ENCODE results near the gene FAM187B. TPM values are rescaled to one million over a fixed set of nuclear protein-coding genes. Genes with fewer than 3 reads are reported as not detected.
A peak's percentile ranks its signal among the peaks of the same experiment; 100 is the strongest.

The FAM187B gene
- not detected in 2 replicates for total RNA-seq

DNA sequence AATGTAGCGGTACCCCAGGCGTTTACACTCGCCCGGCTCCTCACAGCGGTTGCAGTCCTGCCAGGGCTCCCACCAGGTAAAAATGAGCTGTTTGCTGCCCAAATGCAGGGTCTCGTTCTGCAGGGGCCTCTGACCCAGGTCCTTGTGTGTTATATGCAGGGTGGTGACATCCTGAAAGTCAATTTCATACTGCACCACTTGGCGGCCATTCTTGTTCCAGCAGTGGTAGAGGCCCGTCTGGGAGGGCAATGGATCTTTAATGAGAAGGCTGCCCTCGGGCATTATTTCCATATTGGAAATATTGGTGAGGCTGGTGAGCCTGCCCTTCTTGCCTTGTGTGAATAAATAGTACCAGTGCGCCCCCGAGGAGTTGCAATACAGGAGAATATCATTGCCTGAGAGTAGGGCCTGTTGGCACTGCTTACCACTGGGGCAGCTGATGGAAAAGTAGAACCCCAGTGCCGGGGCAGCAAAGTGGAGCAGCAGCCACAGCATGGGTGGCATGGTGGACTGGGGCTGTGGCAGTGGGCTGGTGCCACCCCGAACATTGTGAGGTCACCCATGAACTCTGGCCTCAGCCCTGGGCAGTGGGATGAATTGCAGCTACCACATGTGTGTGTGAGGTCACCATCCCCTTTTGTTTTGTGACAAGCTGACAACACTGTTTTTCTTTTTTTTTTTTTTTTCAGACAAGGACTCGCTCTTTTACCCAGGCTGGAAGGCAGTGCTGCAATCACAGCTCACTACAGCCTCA is at the start of gene FAM187B:
FAM187B (minus strand) TSS at position 563 of the 754 bp plus-strand sequence; CDS start at position 504, 59 bp downstream.
- DNase-seq (ENCODE audit: extremely low read depth, low read depth, low spot score), result no peak

DNA sequence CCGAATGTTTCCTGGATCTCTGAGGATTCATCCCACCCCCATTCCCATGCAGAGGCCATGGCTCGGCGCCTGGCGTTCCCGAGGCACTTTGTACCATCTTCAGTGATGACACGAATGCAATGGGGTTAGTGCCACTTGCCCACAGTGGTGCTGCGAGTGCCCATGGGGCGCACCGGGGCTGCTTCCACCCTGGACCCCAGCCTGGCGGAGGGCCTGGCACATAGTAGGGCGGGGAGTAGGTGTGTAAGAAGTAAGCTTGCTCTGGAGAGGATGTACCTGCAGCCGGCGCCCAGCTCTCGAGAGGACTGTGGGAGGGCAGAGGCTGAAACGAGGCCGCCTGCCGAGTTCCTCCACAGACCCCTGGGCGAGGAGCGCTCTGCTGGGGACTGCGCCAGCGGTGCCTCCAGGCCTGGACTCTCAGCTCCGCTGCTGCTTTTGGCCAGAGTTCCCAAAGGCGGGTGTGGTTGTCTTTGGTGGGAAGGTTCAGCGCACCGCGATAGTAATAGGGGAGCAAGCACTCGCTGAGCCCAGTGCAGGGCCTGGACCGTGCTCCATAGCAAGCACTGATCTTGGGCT is 48.3 kb upstream of the FAM187B start:
- DNase-seq (ENCODE audit: extremely low read depth, low read depth, low spot score), result no peak

DNA sequence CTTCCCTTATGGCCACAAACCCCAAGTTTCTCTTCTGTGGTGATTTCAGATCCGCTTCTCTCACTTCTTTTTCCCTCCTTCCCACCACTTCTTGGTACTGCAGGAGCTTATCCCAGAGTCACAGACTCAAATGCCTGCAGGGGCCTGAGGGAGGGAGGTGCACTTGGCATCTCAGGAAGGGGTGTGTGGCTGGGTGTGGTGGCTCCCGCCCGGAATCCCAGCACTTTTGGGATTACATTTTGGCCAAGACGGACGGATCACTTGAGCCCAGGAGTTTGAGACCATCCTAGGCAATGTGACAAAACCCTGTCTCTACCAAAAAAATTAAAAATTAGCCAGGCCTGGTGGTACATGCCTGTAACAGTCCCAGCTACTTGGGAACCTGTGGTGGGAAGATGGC is 45.8 kb upstream of the FAM187B start:
- DNase-seq (ENCODE audit: extremely low read depth, low read depth, low spot score), result no peak

DNA sequence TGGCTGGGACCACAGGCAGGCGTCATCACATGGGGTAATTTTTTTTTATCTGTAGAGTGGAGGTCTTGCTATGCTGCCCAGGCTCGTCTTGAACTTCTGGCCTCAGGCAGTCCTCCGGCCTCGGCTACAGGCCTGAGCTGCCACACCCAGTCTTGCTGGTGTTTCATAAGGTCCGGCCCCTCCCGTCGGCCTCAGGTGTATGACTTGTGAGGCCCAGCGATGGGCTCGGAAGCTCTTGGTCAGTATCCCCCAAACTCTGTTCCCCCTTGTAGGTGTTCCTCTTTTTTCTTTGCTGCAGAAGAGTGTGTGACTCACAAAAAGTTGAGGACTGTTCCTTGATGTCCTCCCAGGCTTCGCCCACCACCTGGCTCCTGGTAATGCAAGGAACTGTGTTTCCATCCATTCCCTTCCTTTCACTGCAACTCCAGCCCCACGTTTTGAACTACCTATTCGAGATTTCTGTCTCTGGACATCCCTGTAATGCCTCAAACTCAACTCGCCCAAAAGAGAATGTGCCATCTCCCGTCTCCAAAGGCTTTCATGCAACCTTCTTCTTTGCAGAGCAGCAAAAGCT is 45.2 kb upstream of the FAM187B start:
- no peak for DNase-seq (ENCODE audit: extremely low read depth, low read depth, low spot score)

DNA sequence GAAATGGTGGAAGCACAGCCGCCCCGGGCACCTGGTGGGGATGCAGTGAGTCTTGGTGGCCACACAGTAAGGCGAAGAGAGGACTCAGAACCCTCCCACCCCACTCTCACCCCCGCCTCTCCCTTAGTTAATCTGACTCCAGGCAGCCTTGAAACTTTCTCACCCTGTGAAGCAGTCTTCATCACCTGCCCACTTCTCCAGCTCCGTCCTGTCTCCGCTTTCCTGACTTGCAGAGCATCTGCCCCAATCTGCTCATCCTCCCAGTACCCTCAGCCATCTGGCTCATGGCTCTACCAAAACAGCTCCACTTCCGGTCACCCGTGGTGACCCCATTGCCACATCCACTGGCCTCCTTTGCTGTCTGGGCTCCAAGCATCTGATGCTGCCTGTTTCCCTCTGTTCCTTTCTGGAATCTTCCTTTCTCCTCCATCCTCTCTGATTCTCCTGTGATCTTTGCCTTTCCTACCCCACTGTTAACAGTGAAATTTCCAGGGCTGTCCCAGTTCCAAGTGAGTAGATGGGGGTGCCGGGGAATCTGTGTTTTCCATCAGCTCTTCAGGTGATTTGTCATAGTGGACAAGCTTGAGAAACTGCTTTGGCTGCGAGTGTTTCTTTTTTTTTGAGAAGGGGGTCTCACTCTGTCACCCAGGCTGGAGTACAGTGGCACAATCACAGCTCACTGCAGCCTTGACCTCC is 44.6 kb upstream of the FAM187B start:
- no peak for DNase-seq (ENCODE audit: extremely low read depth, low read depth, low spot score)

DNA sequence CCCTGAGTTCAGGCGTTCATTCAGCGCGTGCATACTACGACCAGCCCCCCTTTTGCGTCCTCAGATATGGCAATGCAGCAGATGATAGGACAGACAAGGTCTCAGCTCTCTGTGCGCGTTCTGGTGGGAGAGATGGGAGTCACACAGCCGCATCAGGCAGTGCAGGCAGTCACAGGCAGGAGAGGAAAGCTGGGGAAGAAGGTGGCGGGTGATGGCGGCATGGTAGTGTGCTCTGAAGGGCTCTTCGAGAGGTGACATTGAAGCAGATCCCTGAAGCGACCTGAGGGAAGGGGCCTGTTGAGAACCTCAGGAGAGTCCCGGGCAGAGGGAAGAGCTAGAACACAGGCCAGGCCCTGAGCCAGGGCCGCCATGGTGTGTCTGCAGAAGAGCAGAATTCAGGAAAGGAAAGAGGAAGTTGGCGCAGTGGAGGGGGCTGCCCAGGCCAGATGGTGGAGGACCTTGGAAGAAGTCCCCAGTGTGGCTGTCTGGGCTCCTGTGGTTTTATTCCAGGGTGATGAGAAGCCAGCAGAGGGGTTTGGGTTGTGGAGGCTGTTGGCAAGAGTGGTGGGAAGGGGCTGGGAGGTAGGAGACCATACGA is 43.7 kb upstream of the FAM187B start:
- DNase-seq (ENCODE audit: extremely low read depth, low read depth, low spot score), result no peak

DNA sequence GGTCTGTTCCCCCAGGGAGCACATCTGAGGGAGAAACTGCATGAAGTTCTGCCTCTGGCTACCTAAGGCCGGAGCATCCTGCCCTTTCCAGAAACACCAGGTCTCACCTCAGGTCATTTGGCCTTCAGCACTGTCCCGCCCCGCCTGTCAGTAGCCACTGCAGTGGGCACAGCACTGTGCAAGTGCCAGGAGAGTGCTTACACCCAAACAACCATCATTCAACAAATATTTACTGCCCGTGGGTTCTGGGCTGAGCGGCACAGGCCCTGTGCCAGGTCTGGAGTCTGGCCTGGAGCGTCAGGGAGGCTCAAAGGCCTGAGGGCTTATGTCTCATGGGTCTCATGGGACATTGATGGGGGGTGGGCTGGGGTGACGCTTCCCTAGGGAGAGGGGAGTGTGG is 43.0 kb upstream of the FAM187B start:
- DNase-seq (ENCODE audit: extremely low read depth, low read depth, low spot score), result no peak

DNA sequence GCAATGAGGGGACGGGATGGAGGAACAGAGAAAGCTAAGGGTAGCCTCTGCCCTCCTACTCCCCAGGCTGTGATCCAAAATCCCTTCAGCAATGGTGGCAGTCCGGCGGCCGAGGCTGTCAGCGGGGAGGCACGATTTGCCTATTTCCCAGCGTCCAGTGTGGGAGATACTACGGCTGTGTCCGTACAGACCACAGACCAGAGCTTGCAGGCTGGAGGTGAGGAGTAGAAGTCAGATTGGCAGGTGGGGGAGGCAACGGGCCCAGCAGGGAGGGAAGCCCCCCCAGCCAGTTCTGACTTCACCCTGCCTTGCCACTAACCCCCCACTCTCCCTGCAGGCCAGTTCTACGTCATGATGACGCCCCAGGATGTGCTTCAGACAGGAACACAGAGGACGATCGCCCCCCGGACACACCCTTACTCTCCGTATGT is 41.9 kb upstream of the FAM187B start:
- no peak for DNase-seq (ENCODE audit: extremely low read depth, low read depth, low spot score)

DNA sequence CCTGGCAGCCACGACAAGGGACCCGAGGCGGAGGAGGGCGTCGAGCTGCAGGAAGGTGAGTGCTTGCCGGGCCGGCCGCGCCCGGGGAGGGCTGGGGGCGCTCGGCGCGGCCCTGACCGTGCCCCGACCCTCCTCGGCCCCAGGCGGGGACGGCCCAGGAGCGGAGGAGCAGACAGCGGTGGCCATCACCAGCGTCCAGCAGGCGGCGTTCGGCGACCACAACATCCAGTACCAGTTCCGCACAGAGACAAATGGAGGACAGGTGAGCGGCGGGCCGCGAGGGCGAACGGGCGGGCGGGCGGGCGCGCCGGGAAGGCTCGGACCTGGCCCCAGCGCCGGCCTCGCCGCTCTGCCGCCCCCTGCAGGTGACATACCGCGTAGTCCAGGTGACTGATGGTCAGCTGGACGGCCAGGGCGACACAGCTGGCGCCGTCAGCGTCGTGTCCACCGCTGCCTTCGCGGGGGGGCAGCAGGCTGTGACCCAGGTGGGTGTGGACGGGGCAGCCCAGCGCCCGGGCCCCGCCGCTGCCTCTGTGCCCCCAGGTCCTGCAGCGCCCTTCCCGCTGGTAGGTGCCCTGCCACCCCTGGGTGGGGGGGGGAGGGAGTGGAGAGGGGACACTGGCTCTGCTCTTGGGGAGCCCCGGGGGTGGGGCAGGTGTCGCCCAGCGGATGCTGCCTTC is 41.0 kb upstream of the FAM187B start:
- DNase-seq (ENCODE audit: extremely low read depth, low read depth, low spot score), result peak; percentile 14

DNA sequence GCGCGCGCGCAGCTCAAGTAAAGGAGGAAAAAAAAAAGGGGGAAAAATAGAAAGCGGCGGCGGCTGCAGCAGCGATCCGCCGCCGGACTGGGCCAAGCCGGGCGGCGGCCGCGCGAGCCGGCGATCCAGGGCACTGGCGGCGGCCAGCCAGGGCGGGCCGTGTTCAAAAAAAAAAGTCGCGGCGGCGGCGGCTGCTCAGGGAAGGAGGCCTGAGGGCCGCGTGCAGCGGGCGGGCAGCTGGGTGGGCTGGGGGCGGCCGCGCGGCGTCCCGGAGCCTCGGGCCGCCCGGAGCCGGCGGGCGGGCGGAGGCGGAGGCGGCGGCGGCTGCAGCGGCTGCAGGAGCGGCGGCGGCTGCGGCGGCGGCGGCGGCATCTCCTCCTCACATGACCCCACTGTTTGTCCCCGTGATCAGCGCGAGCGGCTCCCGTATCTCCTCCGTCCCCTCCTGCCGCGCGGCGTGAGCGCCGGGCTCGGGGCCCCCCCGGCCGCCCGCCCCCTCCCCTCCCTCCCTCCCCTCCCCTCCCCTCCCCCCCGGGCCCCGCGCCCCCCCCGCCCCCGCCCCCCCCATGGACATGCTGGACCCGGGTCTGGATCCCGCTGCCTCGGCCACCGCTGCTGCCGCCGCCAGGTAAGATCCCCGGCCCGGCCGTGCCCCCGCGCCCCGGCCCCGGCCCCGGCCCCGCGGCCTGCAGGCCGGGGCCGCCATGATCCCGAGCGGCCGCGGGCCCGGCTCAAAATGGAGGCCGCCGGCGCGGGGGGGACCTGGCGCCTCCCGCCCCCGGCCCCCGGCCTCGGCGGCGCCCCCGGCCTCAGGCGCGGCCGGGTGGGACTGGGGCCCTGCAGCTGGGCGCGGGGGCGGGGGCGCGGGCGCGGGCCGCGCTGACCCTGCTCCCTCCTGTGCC is 40.2 kb upstream of the FAM187B start, which contains the start of gene USF2:
USF2 (plus strand) TSS at position 427 of the 902 bp plus-strand sequence; CDS start at position 567, 140 bp downstream.
- DNase-seq (ENCODE audit: extremely low read depth, low read depth, low spot score), result no peak

DNA sequence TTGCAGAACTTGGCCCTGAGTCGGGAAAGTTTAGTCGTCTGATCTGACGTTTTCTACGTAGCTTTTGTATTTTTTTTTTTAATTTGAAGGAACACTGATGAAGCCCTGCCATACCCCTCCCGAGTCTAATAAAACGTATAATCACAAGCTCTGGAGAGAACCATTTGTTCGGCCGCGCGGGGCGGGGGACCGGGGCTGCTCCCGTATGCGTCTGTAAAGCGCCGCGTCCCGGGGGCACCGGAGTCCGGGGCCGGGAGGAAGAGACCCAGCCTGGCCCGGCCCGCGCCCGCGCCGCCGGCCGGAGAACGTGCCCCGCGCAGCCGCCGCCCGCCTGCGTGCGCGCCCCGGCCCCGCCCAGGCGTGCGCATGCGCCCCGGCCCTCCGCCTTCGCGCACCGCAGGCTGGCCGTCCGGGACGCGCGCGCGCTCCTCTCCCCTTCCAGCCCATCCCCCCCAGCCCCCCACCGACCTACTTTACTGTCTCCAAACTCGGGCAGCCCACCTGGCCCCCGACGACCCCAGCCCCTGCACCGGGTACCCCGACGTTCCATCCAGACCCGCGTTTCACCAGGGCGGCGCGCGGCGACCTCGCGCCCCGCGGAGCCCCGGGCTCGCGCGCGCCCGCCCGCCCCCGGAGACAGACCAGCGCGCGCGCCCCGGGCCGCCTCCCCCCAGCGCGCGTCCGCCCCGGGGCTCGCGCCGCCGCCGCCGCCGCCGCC is 39.4 kb upstream of the FAM187B start:
- no peak for DNase-seq (ENCODE audit: extremely low read depth, low read depth, low spot score)

DNA sequence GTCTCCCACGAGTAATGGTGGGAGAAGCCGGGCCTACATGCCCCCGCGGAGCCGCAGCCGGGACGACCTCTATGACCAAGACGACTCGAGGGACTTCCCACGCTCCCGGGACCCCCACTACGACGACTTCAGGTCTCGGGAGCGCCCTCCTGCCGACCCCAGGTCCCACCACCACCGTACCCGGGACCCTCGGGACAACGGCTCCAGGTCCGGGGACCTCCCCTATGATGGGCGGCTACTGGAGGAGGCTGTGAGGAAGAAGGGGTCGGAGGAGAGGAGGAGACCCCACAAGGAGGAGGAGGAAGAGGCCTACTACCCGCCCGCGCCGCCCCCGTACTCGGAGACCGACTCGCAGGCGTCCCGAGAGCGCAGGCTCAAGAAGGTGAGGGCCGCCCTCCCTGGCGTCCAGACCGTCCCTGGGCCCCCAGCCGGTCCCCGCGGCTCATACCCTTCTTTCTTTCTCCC is 38.8 kb upstream of the FAM187B start:
- no peak for DNase-seq (ENCODE audit: extremely low read depth, low read depth, low spot score)

DNA sequence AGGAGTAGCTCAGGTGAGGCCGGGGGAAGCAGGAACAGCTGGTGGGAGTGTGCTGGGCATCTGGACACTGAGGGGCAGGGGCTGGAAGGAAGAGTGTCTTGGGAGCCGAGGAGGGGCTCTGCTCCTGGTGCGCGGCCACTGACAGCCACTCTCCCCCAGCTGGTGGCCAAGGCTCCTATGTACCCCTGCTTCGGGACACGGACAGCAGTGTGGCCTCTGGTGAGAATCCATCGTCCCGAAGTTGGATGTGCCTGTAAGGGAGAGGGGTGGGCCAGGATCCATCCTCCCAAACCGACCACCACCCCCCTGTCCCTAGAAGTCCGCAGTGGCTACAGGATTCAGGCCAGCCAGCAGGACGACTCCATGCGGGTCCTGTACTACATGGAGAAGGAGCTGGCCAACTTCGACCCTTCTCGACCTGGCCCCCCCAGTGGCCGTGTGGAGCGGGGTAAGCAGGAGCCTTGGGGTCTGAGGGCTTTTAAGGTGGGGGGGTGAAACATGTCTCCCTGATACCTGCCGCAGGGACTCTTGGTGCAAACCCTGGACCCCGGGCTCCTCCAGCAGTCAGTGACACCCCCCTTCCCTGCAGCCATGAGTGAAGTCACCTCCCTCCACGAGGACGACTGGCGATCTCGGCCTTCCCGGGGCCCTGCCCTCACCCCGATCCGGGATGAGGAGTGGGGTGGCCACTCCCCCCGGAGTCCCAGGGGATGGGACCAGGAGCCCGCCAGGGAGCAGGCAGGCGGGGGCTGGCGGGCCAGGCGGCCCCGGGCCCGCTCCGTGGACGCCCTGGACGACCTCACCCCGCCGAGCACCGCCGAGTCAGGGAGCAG is 38.2 kb upstream of the FAM187B start:
- DNase-seq (ENCODE audit: extremely low read depth, low read depth, low spot score), result no peak

DNA sequence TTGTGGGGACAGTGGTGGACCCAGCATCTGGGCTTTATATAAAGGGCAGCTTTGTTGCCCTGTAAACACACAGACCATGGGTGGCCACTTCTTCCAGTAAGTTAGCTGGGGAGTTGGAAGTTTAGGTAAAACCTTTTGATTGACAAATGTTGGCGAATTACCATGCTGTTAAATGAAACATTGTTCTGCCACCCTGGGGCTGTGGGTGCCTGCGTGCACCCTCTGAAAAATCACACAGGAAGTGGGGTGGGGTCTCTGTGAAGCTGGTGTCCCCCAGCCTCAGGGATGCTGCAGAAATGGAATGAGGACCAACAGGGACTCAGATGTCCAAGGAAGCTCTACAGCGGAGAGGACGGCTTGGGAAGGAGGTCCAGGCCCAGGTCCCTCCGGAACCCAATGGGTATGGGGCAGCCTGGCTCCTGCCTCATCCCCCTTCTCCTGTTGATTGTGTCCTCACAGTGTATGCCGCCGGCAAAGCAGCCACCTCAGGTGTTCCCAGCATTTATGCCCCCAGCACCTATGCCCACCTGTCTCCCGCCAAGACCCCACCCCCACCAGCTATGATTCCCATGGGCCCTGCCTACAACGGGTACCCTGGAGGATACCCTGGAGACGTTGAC is 37.5 kb upstream of the FAM187B start:
- no peak for DNase-seq (ENCODE audit: extremely low read depth, low read depth, low spot score)

DNA sequence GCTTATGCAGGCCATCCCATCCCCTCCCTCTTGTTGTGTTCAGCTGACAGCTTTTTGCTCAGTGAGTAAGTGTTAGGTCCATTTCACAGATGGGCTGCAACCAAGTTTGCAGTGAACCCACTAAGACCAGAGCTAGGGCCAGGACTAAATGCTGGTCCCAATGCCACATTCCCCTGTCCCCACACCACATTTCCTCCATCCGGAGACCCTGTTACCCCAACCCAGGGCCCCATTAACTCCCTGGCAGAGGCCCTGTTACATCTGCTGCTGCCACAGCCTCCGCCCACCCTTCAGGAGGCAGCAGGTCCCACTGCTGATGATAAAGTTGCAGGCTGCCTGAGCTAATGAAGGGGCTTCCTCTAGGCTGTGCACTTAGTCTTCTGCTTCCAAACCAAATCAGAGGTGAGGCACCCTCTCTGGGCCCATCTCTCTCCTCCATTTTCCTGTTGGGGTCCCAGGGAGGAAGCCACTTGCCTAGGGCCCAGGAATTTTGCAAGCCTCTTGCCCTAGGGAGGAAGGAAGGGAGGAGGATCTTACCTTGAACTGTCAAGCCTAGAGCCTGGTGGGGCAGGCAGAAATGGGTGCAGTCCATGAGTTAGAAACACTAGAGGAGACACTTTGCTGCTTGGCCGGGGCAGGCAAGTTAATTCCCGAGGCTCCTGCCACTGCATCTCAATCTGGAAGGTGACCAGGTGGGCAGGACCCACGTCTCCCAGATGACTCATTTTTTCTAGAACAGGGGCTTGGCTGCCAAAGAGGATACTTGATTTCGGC is 36.8 kb upstream of the FAM187B start:
- no peak for DNase-seq (ENCODE audit: extremely low read depth, low read depth, low spot score)

DNA sequence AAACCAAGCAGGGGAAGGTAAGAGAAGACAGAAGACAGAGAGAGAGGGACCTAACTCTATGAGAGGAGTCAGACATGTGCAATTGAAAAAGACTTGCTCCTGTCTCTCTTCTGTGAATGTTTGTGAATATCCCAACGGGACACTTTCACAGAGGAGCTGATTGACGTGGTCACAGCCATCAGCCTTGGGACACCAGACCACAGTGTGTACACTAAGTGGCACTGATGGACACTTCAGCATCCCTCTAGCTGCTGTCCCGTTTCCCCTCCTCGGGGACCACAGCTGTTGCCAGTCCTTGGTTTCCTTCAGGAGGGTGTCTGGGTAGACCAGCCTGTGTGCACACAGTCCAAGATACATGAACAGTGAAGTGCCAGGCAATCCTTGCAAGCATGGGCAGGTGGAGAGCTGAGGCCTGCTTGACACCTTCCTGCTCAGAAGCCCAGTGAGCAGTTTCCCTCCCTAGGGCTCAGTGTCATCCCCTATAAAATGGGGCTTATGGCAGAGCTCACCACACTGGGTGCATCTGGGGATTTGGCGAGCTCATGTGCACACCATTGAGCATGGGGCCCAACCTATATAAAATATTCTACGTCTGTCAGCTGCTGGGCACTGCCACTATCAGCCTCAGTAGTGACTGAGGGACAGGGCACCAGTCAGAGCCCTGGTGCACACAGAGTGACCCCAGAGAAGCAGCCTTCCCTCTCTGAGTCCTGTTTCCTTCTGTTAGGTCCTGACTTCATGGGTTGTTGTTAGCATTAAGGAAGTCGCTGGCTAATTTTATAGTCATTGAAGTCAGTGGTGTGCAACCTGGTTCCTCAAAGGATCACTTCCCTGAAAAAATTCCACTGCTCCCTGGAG is 36.0 kb upstream of the FAM187B start:
- no peak for DNase-seq (ENCODE audit: extremely low read depth, low read depth, low spot score)

Measured in glomerular endothelial cell (primary cell).